Right ventricle myocardium superior (tissue), 1 donor: Measurements from ENCODE around the gene LMX1A. TPM values are rescaled to one million over a fixed set of nuclear protein-coding genes. Genes with fewer than 3 reads are reported as not detected.
A peak's percentile ranks its signal among the peaks of the same experiment; 100 is the strongest.

Experiments
- ATAC-seq: fragments of 200-7000 bp; cut with Tn5 transposase; one replicate; pipeline ENCODE4 v1.9.1; 2020; ENCODE audit warnings: mild to moderate bottlenecking; ENCODE audit not compliant: poor library complexity
- DNase-seq: peaks from one replicate; pipeline ENCODE4 v3.0.0-alpha.2; 2020
- intact Hi-C: fragments of 100-400 bp; cut with DNase I; formaldehyde crosslinking; loops from one replicate; pipeline ENCODE4 v1.11.2; 2022
- total RNA-seq: library from RNA; stranded (reverse); fragmentation: NEBNext Ultra II Directional; extraction: Animal tissue kit (Norgen Biotek cat#: 25700); gene quantifications from one replicate; pipeline ENCODE4 v1.2.1, GENCODE V29; 2021
- donor health status: DM: no; HTN: yes; CAD: no; lungs with severe emphysema.

Gene LMX1A
- total RNA-seq, 1 donor from 2014 or later, result not detected

- no peak for DNase-seq
- intact Hi-C loops, result no loop called here
- no peak for ATAC-seq
These were observed 166.6 kb downstream of the LMX1A start for GRCh38 chr1:165189913-165190312.

- intact Hi-C loops, result no loop called here
- DNase-seq (no peak), ATAC-seq (no peak)
These were observed 167.5 kb downstream of the LMX1A start for GRCh38 chr1:165189011-165189410.

GRCh38 chr1:165187031-165188009 is 169.2 kb downstream of the LMX1A start:
- intact Hi-C loops, result no loop called here
- no peak for ATAC-seq
- no peak for DNase-seq

- no peak for ATAC-seq
These were observed 171.2 kb downstream of the LMX1A start for GRCh38 chr1:165185161-165185889.

GRCh38 chr1:165182975-165183374 is 173.5 kb downstream of the LMX1A start:
- intact Hi-C loops, result no loop called here
- DNase-seq (no peak), ATAC-seq (no peak)

More at GRCh38 chr1:165185161-165185889, 171.2 kb downstream of the LMX1A start:
- intact Hi-C loops, result no loop called here
- no peak for DNase-seq

- DNase-seq (no peak), ATAC-seq (no peak)
- intact Hi-C loops, result no loop called here
These were observed 177.2 kb downstream of the LMX1A start for GRCh38 chr1:165179306-165179705.

GRCh38 chr1:165174491-165174890 is 182.0 kb downstream of the LMX1A start:
- no peak for DNase-seq
- peak; percentile 64 for ATAC-seq
- intact Hi-C loops, result no loop called here

- DNase-seq (no peak), ATAC-seq (no peak)
- intact Hi-C loops, result no loop called here
These were observed 182.7 kb downstream of the LMX1A start for GRCh38 chr1:165173818-165174217.

- no peak for ATAC-seq
- intact Hi-C loops, result no loop called here
- no peak for DNase-seq
These were observed 183.1 kb downstream of the LMX1A start for GRCh38 chr1:165173409-165173808.

- no peak for ATAC-seq
- no peak for DNase-seq
- intact Hi-C loops, result no loop called here
These were observed 183.8 kb downstream of the LMX1A start for GRCh38 chr1:165172666-165173065.

- DNase-seq (no peak), ATAC-seq (no peak)
- intact Hi-C loops, result no loop called here
These were observed 186.8 kb downstream of the LMX1A start for GRCh38 chr1:165169729-165170128.

GRCh38 chr1:165169028-165169427 is 187.5 kb downstream of the LMX1A start:
- intact Hi-C loops, result no loop called here
- DNase-seq (no peak), ATAC-seq (no peak)

GRCh38 chr1:165168467-165168866 is 188.0 kb downstream of the LMX1A start:
- intact Hi-C loops, result no loop called here
- no peak for ATAC-seq
- no peak for DNase-seq

GRCh38 chr1:165162671-165163241 is 193.8 kb downstream of the LMX1A start:
- no peak for DNase-seq
- intact Hi-C loops, result no loop called here
- ATAC-seq, result no peak

- ATAC-seq, result no peak
- DNase-seq, result no peak
- intact Hi-C loops, result no loop called here
These were observed 195.4 kb downstream of the LMX1A start for GRCh38 chr1:165161130-165161529.

GRCh38 chr1:165153182-165153581 is 203.3 kb downstream of the LMX1A start:
- ATAC-seq (no peak), DNase-seq (no peak)
- intact Hi-C loops, result loop anchor here (10.0 kb wide), 1 partner anchor 132 kb away; no protein-coding TSS in a partner anchor

GRCh38 chr1:165152727-165153126 is 203.8 kb downstream of the LMX1A start:
- DNase-seq (no peak), ATAC-seq (no peak)
- intact Hi-C loops, result loop anchor here (10.0 kb wide), 1 partner anchor 132 kb away; no protein-coding TSS in a partner anchor

- no peak for DNase-seq
- intact Hi-C loops, result loop anchor here (10.0 kb wide), 1 partner anchor 133 kb away; no protein-coding TSS in a partner anchor
- no peak for ATAC-seq
These were observed 204.4 kb downstream of the LMX1A start for GRCh38 chr1:165152109-165152508.
